GM18517 (cell line): Measurements from ENCODE around the gene SRD5A3.

Source experiments
- ATAC-seq: cut with Tn5 transposase; IDR thresholded peaks from one replicate; pipeline ENCODE4 v1.9.1; 2021; ENCODE audit warnings: mild to moderate bottlenecking, moderate library complexity; ENCODE audit not compliant: unreplicated experiment

Gene SRD5A3

GRCh38 chr4:55345980-55346850, at the start of gene SRD5A3:
SRD5A3 (plus strand) TSS chr4:55346242; CDS start chr4:55346337, 95 bp downstream.
- peak; percentile 95 for ATAC-seq

DNA sequence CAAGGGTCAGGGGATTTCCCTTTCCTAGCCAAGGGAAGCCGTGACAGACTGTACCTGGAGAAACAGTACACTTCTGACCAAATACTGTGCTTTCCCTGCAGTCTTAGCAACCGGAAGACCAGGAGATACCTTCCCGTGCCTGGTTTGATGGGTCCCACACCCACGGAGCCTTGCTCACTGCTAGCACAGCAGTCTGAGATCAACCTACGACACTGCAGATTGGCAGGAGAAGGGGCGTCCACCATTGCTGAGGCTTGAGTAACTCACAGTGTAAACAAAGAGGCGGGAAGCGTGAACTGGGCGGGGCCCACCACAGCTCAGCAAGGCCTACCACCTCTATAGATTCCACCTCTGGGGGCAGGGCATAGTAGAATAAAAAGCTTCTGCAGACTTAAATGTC, 48.7 kb upstream of the SRD5A3 start:
- no peak for ATAC-seq

DNA sequence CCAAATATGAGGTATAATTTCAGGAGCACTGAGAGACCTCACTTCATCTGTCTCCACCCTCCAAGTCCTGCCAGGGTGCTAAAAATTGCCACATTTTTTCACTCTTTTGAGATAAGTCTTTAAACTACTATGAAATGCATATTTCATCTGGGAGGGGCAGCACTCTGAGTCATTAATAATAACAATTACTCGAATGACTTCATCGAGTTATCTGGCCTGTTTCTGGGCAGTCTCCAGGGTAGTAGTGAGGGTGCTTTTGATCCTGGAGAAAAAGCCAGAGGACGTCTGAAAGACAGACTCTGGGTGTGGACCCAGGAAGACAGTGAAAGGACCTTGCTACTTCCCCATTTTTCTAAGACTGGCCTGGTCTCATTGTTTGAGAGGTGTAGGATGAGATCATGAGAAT, 42.3 kb upstream of the SRD5A3 start:
- ATAC-seq: no peak

- no peak for ATAC-seq
Measured at GRCh38 chr4:55304303-55304702, 41.7 kb upstream of the SRD5A3 start.

- ATAC-seq: no peak
Measured at GRCh38 chr4:55308071-55308470, 38.0 kb upstream of the SRD5A3 start.

DNA sequence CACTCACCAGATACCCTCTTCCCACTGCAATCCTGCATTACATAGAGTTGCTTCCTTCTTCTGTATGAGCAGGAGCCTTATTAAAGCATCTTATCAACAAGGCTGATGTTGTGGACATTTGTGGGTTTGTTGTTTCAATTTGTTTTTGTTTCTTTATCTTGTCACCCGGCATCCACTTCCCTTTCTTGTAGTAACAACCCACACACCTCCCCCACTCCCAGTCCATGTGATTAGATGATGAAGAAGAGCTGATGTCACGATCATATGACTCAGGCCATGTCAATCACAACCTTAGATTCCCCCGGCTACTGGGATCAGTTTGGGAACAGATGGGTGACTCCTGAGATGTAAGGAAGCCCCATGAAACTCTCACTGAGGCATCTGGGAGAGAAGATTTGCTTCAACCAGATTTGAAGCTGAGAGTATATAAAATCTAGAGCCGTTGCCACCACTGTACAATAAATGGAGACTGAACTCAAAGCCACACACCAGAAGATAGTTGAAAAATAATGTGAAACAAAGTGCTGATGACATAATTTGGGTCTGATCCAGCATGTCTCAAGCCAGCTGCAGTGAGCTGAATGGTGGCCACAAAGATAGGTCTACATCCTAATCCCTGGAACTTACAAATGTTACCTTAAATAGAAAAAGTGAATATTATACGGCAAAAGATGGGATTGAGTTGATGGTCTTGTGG, 34.1 kb upstream of the SRD5A3 start:
- no peak for ATAC-seq

- no peak for ATAC-seq
Measured at GRCh38 chr4:55312489-55313101, 33.4 kb upstream of the SRD5A3 start.

DNA sequence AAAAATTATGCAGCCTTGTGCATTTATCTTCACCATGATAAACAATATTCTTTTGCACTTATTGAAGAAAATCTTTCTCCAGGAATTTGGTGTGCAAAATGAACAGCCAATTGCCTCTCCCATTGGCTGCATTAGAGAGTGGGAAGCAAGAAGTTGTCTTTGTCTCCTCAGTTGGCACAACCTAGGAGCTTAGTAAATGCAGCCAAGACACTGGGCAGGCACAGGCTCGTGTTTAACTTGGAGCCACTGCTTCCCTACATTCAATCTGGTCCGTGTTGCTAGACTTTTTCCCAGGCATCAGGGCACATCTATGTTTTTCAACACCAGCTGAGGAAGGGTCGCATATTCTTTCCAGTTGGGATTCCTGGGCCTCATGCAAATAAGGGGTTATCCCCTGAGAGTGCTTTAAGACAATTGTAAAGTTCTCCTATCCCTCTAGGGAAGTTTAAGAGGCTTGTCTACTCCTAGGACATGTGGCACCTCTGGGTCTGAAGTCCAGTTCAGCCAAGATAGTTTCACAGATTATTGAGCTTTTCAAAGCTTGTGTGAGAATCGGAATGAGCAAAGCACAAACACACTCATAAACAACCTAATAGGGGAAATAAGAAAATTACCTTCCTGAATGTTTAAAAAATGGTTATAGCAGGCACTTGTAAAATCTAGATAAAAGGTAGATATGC, 31.8 kb upstream of the SRD5A3 start:
- ATAC-seq: no peak

DNA sequence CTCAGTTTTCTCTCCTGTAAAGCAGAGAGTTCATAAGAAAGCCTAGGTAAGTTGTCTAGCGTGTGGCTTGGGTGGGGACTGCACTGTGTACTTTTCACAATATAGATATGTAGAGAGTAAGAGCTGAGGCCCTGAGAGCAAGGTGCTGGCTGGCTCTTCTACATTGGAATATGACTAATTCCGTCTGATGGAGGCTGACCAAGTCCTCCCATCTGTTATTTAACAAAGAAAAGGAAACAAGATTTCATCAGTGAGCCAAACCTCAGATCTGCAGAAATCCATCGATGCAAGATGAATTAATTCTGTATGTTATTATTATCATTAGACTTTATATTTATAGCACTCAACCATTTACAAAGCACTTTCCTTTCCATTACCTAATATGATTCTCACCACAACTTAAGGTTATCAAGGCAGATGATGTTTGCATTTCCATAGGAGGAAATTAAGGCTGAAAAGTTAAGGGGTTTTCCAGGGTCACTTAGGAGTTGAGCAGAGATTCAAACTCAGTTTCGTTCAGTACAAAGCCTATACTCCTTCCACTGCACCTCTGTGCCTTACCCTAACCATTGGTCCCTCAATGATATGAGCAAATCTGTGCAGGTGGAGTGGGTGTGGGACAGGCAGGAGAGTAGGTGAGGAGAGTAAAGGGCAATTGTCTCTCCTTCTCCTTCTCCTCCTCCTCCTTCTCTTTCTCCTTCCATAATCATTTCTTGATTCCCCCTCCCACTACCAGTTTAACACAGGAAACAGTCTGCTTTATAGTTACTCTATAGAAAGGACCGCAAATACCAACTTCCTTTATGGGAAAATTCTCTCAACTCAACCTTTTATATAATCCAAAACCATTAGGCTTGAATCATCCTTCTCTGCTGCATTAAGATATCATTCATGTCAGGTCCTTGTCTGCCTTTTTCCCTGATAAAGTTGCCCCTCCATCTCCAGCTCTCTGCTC, 27.6 kb upstream of the SRD5A3 start:
- no peak for ATAC-seq

- ATAC-seq: no peak
Measured at GRCh38 chr4:55321707-55322264, 24.3 kb upstream of the SRD5A3 start.

DNA sequence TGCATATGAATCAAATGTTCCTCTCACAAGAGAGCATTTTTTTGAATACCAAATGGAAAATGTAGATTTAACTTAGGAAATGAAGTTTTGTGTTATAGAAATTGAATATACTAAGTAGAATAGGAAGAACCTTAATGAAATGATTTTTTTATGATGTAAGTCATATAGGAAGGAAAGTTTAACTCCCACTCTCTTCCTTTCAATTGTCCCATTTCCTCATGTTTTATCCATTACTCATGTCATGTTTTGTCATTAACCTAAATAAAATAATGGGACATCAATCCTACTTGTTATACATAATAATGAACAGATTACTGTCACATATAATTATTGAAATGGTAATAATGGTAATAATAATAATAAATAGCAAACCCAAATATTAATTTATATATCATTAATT, 22.7 kb upstream of the SRD5A3 start:
- no peak for ATAC-seq

GRCh38 chr4:55326629-55327028, 19.4 kb upstream of the SRD5A3 start:
- ATAC-seq: no peak

- no peak for ATAC-seq
Measured at GRCh38 chr4:55329012-55329411, 17.0 kb upstream of the SRD5A3 start.

DNA sequence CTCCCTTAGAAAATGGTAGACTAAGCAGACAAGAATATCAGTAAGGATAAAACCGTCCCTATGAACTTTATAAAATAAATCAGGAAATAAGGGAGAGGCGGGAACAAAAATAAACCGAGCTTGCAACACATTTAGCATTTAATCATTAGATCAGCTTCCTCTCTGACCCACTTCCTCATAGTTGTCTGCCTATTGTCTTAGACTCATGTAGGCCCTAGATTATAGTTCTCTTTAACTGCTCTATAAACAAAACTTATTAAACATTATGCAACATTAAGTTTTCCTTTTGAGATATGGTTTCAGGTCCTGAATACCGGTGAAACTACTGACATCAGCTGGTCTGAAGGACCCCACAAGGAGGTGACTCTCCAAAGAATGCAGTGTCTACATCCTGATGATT, 15.8 kb upstream of the SRD5A3 start:
- ATAC-seq: no peak

GRCh38 chr4:55336138-55337034, 9.7 kb upstream of the SRD5A3 start:
- ATAC-seq: no peak

GRCh38 chr4:55337944-55338343, 8.1 kb upstream of the SRD5A3 start:
- no peak for ATAC-seq

DNA sequence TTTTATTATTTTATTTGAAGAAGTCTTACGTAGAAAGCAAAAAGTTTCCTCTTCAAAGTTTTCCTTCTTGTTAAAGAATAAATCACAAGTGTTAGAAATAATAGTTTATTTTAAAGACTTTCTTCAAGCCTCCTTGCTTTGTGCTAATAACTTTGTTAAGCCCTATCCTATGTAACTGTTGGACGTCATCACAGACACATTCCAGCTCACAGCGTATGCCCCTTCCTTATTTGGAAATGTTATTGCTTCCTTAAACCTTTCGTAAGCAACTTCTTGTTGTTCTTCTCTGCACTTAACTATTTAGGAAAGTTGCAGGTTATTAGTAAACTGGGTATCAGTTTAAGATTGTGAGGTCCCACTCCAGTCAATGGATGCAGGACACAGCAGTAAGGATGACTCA, 7.6 kb upstream of the SRD5A3 start:
- ATAC-seq: no peak

DNA sequence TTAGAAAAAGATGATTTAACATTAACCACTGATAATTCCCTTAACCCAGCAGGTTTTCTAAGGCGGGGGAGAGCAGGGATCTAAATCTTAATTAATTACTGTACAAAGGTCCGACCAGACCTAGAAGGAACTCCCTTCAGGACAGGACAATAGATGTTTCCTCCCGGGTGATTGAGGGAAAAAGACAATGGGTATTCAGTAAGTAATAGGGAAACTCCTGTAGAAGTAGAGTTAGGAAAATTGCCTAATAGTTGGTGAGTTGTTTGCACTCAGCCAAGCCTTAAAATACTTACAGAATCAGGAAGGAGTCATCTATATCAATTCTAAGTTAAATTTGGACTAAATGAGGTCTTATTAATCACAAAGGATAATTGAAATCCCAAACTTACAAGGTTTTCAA, 5.8 kb upstream of the SRD5A3 start:
- no peak for ATAC-seq

GRCh38 chr4:55343887-55344286, 2.2 kb upstream of the SRD5A3 start:
- ATAC-seq: no peak
